Upper lobe of left lung (tissue), 4 donors: Measurements from ENCODE around the gene RIT2.

Experiments
- CTCF ChIP-seq, 6 experiments: fragments of 450-650 bp in 4 of 6; fragments of 200-600 bp in 2 of 6; sonication (generic) in 2 of 6; IDR thresholded peaks; one replicate each; pipeline ENCODE4 v1.5.1; 2016 to 2019; ENCODE audit warnings: antibody characterized with exemption in 6 of 6
- EP300 ChIP-seq, 4 donors: sonication (generic); formaldehyde crosslinking; IDR thresholded peaks; one replicate each; pipeline ENCODE4 v1.5.1; 2017; ENCODE audit warnings: antibody characterized with exemption in 4 of 4, control low read depth in 2 of 4

DNA sequence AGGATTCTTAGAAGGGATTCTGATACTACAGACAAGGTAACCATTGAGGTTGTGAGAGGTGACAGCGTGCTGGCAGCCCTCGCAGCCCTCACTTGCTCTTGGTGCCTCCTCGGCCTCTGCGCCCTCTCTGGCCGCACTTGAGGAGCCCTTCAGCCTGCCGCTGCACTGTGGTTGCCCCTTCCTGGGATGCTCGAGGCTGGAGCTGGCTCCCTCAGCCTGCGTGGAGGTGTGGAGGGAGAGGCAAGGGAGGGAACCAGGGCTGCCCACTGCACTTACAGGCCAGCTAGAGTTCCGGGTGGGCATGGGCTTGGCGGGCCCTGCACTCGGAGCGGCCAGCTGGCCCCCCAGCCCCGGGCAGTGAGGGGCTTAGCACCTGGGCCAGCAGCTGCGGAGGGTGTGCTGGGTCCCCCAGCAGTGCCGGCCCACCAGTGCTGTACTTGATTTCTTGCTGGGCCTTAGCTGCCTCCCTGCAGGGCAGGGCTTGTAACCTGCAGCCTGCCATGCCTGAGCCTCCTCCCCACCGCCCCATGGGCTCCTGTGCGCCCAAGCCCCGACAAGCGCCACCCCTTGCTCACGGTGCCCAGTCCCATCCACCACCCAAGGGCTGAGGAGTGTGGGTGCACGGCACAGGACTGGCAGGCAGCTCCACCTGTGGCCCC lies 23.9 kb upstream of the RIT2 start:
- no peak for TF ChIP-seq CTCF (IDR thresholded peaks at IDR 0.05)
- TF ChIP-seq EP300 (IDR thresholded peaks at IDR 0.05) = no peak
